Neuronal stem cell (in vitro differentiated cells): Measurements from ENCODE around the gene LYPD3.
A peak's percentile ranks its signal among the peaks of the same experiment; 100 is the strongest.

Experiments used
- DNase-seq: peaks from one replicate; pipeline ENCODE4 v3.0.0-alpha.2; 2013; ENCODE audit warnings: low spot score
- H2AFZ ChIP-seq: one replicate; pipeline ENCODE4 v1.6.1; 2013; ENCODE audit warnings: mild to moderate bottlenecking, low read length, inconsistent platforms
- H2AK5ac ChIP-seq: 2 replicates; pipeline ENCODE4 v1.6.1; 2013; ENCODE audit warnings: low read depth, mild to moderate bottlenecking, inconsistent platforms, low read length, moderate library complexity, mixed read lengths
- H2BK120ac ChIP-seq: 2 replicates; pipeline ENCODE4 v1.6.1; 2013; ENCODE audit warnings: low read depth, mild to moderate bottlenecking, inconsistent platforms, low read length, moderate library complexity, mixed read lengths
- H2BK12ac ChIP-seq: one replicate; pipeline ENCODE4 v1.6.1; 2013; ENCODE audit warnings: low read length, inconsistent platforms
- H2BK15ac ChIP-seq: 2 replicates; pipeline ENCODE4 v1.6.1; 2013; ENCODE audit warnings: mild to moderate bottlenecking, low read length, inconsistent platforms, mixed read lengths
- H2BK5ac ChIP-seq: one replicate; pipeline ENCODE4 v1.6.1; 2013; ENCODE audit warnings: inconsistent platforms, mild to moderate bottlenecking, low read length, moderate library complexity
- H3K14ac ChIP-seq: one replicate; pipeline ENCODE4 v1.6.1; 2013; ENCODE audit warnings: low read length, inconsistent platforms
- H3K18ac ChIP-seq: 2 replicates; pipeline ENCODE4 v1.6.1; 2013; ENCODE audit warnings: low read length, inconsistent platforms
- H3K23ac ChIP-seq: 2 replicates; pipeline ENCODE4 v1.6.1; 2013; ENCODE audit warnings: low read depth, mild to moderate bottlenecking, mixed read lengths, low read length, inconsistent platforms; ENCODE audit not compliant: poor library complexity
- H3K27ac ChIP-seq: replicated peaks from 3 replicates; pipeline ENCODE4 v1.5.1; 2013; ENCODE audit warnings: low read length, inconsistent platforms
- H3K27me3 ChIP-seq, 3 experiments: 2 replicates each; pipeline ENCODE4 v1.6.1; 2013; ENCODE audit warnings: low read length in 3 of 3, mild to moderate bottlenecking in 2 of 3, inconsistent platforms in 1 of 3, low read depth in 1 of 3, mixed read lengths in 1 of 3, moderate library complexity in 1 of 3; ENCODE audit not compliant: control insufficient read depth in 3 of 3, insufficient read depth in 3 of 3
- H3K36me3 ChIP-seq, 2 donors: replicated peaks in 1 of 2; 2 replicates each; pipeline ENCODE4 v1.6.1; 2013; ENCODE audit warnings: low read length in 2 of 2; ENCODE audit not compliant: control insufficient read depth in 2 of 2, insufficient read depth in 2 of 2
- H3K4ac ChIP-seq: 2 replicates; pipeline ENCODE4 v1.6.1; 2013; ENCODE audit warnings: inconsistent platforms, mild to moderate bottlenecking, low read length, moderate library complexity
- H3K4me1 ChIP-seq, 2 donors: 1 replicate in 1 of 2; 2 replicates in 1 of 2; pipeline ENCODE4 v1.6.1; 2013; ENCODE audit warnings: low read length in 2 of 2, low read depth in 1 of 2; ENCODE audit not compliant: control insufficient read depth in 2 of 2, insufficient read depth in 1 of 2
- H3K4me2 ChIP-seq: one replicate; pipeline ENCODE4 v1.6.1; 2013; ENCODE audit warnings: mild to moderate bottlenecking, low read length, inconsistent platforms; ENCODE audit not compliant: insufficient read depth, poor library complexity, severe bottlenecking
- H3K4me3 ChIP-seq, 2 donors: 2 replicates each; pipeline ENCODE4 v1.5.1; 2013; ENCODE audit warnings: low read length in 2 of 2, mild to moderate bottlenecking in 2 of 2, inconsistent platforms in 1 of 2, moderate library complexity in 1 of 2
- H3K79me1 ChIP-seq: one replicate; pipeline ENCODE4 v1.6.1; 2013; ENCODE audit warnings: low read depth, mild to moderate bottlenecking, inconsistent platforms, low read length, moderate library complexity
- H3K9ac ChIP-seq: one replicate; pipeline ENCODE4 v1.6.1; 2013; ENCODE audit warnings: mild to moderate bottlenecking, low read depth, low read length, inconsistent platforms; ENCODE audit not compliant: poor library complexity
- H3K9me3 ChIP-seq, 2 donors: replicated peaks in 1 of 2; 2 replicates each; pipeline versions ENCODE3 to v1.6.1; 2013; ENCODE audit warnings: low read length in 2 of 2, mild to moderate bottlenecking in 2 of 2, inconsistent platforms in 1 of 2, low read depth in 1 of 2, mixed read lengths in 1 of 2, moderate library complexity in 1 of 2; ENCODE audit not compliant: control insufficient read depth in 2 of 2, insufficient read depth in 1 of 2
- H4K8ac ChIP-seq: one replicate; pipeline ENCODE4 v1.6.1; 2013; ENCODE audit warnings: low read depth, mild to moderate bottlenecking, inconsistent platforms, low read length, moderate library complexity
- H4K91ac ChIP-seq: one replicate; pipeline ENCODE4 v1.6.1; 2013; ENCODE audit warnings: low read length, low read depth, mild to moderate bottlenecking, inconsistent platforms; ENCODE audit not compliant: poor library complexity
- WGBS, 2 donors: extraction: QIAGEN DNeasy Blood & Tissue Kit; methylation state at CpG; one replicate each; pipeline ENCODE4 v1.1.7; 2013; ENCODE audit warnings: missing lambda C conversion rate in 2 of 2, mixed read lengths in 1 of 2; ENCODE audit not compliant: insufficient read length in 2 of 2, insufficient replicate concordance in 1 of 2; ENCODE audit errors: extremely low coverage in 2 of 2; 5-methylcytosine and 5-hydroxymethylcytosine counted together

LYPD3 gene

DNA sequence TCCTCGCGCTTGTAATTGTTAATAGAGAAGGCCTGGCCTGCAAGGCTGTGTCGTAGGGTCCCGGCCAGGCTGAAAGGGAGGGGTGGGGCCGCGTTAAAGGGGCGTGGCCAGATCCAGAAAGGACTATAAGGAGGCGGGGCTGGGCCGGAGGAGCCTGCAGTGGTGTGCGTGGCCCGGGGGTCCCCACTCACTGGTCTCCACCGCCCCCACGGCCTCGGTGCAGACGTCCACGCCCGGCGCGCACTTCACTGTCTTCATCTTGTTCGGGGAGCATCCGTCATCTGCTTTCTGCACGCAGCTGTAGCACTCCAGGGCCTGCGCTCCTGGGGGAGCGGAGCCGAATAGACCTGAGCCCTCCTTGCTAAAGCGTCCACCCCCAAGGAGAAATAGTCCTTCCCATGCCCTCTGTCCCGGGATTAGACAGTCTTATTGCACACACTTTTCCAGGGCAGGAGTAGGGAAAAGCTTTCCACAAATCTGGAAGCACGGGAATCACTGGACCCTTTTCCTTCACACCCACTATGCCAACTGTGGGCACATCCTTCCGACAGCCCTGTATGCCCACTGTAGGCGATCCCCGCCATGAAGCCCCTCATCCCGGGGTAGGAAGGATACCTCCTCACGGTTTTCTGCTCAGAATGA lies 1.2 kb downstream of the LYPD3 start:
- H3K4ac ChIP-seq = no peak overlapping the region
- no peak overlapping the region for H3K14ac ChIP-seq
- peaks cover 4 to 13% of the 10 kb centered on the region in 2 donors for H3K4me1 ChIP-seq
- no peaks in the 10 kb centered on the region for H3K79me1 ChIP-seq
- H3K4me2 ChIP-seq = peak overlapping the region; percentile 76
- H2BK120ac ChIP-seq = no peak overlapping the region
- no peak overlapping the region for H2BK5ac ChIP-seq
- WGBS, 2 donors = no CpG with 5 or more reads among the region's 33 CpGs
- H3K9ac ChIP-seq = peak overlapping the region; percentile 60
- no peak overlapping the region for H2BK12ac ChIP-seq
- H3K9me3 ChIP-seq = peaks cover 0 to 2% of the 10 kb centered on the region in 2 donors
- peak overlapping the region; percentile 14 for H3K27ac ChIP-seq
- no peak overlapping the region for H4K91ac ChIP-seq
- H3K36me3 ChIP-seq = no peaks in the 10 kb centered on the region
- H3K27me3 ChIP-seq = peaks cover 6 to 49% (median 28%) of the 10 kb centered on the region in 3 experiments
- H3K4me3 ChIP-seq = peak overlapping the region; percentile 74 to 88
- H4K8ac ChIP-seq = no peak overlapping the region
- peak overlapping the region; percentile 48 for H3K23ac ChIP-seq
- H2BK15ac ChIP-seq = no peak overlapping the region
- no peak for DNase-seq
- H3K18ac ChIP-seq = peak overlapping the region; percentile 61
- no peak overlapping the region for H2AK5ac ChIP-seq
- peak overlapping the region; percentile 98 for H2AFZ ChIP-seq

DNA sequence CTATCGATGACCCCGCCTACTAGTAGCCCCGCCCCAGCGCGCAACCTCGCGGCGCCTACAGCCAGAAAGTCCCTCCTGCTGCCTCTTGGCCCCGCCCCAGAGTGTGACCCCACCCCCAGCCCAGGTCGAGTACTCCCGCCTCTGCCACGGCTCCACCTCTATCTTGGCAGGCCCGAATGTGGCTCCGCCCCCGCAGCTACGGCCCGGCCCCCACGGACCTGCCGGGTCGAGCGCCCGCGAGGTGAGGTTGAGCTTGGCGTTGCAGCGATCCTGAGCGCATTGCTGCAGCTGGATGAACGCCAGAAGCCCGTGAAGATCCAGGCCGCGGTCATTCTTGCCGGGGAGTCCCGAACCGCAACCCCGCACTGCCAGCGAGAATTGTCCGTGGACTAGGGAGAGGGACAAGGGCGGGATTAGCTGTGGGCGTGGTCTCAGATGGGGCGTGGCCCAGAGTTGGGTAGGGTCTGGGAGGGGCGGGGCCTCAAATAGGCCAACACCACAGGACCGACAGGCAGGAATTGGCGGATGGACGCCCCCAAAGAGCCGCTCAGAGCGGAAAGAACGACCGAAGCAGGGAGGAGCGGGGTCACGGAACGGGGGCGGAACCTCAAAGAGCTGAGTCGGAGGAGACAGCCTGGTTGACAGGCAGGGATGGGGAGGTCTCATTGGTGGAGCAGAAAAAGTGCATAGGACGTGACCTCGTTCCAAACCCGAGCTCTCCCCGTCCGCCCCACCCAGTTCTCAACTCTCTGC lies 1.9 kb downstream of the LYPD3 start:
- Histone ChIP-seq H2AFZ (peak overlapping the region; percentile 98), H3K23ac (peak overlapping the region; percentile 48)
- WGBS, 2 donors = no CpG with 5 or more reads among the region's 57 CpGs

GRCh38 chr19:43462785-43463380 lies 2.5 kb downstream of the LYPD3 start:
- Histone ChIP-seq H3K18ac (peak overlapping the region; percentile 68), H4K91ac (no peak overlapping the region), H2BK120ac (no peak overlapping the region), H3K9me3 (peaks cover 0 to 2% of the 10 kb centered on the region in 2 donors), H3K4me1 (peaks cover 4 to 13% of the 10 kb centered on the region in 2 donors), H3K9ac (peak overlapping the region; percentile 73), H2AK5ac (no peak overlapping the region), H3K36me3 (no peaks in the 10 kb centered on the region), H2BK12ac (no peak overlapping the region), H3K27me3 (peaks cover 6 to 43% (median 28%) of the 10 kb centered on the region in 3 experiments), H2BK5ac (peak overlapping the region; percentile 49), H3K4me3 (peak overlapping the region; percentile 73 to 74), H3K14ac (peak overlapping the region; percentile 91), H3K27ac (no peak overlapping the region), H3K4ac (no peak overlapping the region), H4K8ac (no peak overlapping the region), H2AFZ (peak overlapping the region; percentile 98), H3K23ac (peak overlapping the region; percentile 76), H2BK15ac (peak overlapping the region; percentile 52), H3K4me2 (peak overlapping the region; percentile 76), H3K79me1 (no peaks in the 10 kb centered on the region)
- WGBS, 2 donors = no CpG with 5 or more reads among the region's 33 CpGs
- DNase-seq = no peak

More for the DNA sequence above, 1.9 kb downstream of the LYPD3 start:
- Histone ChIP-seq H3K4me1 (peaks cover 4 to 13% of the 10 kb centered on the region in 2 donors), H3K4me3 (peak overlapping the region; percentile 74 to 88), H2BK120ac (no peak overlapping the region), H2BK12ac (no peak overlapping the region), H3K14ac (no peak overlapping the region), H4K8ac (no peak overlapping the region), H3K27ac (peak overlapping the region; percentile 41), H3K27me3 (peaks cover 6 to 48% (median 28%) of the 10 kb centered on the region in 3 experiments), H3K4ac (no peak overlapping the region), H3K9ac (peak overlapping the region; percentile 75), H4K91ac (no peak overlapping the region), H2BK5ac (peak overlapping the region; percentile 49), H3K4me2 (peak overlapping the region; percentile 76), H2BK15ac (no peak overlapping the region), H3K36me3 (no peaks in the 10 kb centered on the region), H3K79me1 (no peaks in the 10 kb centered on the region), H2AK5ac (no peak overlapping the region), H3K9me3 (peaks cover 0 to 2% of the 10 kb centered on the region in 2 donors), H3K18ac (peak overlapping the region; percentile 61)
- peak; percentile 96 for DNase-seq

- Histone ChIP-seq H4K91ac (no peak overlapping the region), H3K27me3 (peaks cover 6 to 41% (median 28%) of the 10 kb centered on the region in 3 experiments), H2BK120ac (no peak overlapping the region), H3K4me3 (no peak overlapping the region), H4K8ac (no peak overlapping the region), H3K27ac (no peak overlapping the region), H3K4me1 (peaks cover 4 to 12% of the 10 kb centered on the region in 2 donors), H3K79me1 (no peaks in the 10 kb centered on the region), H3K23ac (no peak overlapping the region), H2BK12ac (no peak overlapping the region), H2AK5ac (no peak overlapping the region), H2BK15ac (no peak overlapping the region), H3K4me2 (no peak overlapping the region), H3K18ac (no peak overlapping the region), H2BK5ac (no peak overlapping the region), H3K14ac (no peak overlapping the region), H2AFZ (no peak overlapping the region), H3K9me3 (peaks cover 0 to 2% of the 10 kb centered on the region in 2 donors), H3K4ac (no peak overlapping the region), H3K9ac (no peak overlapping the region), H3K36me3 (no peaks in the 10 kb centered on the region)
- no CpG with 5 or more reads among the region's 7 CpGs for WGBS, 2 donors
- no peak for DNase-seq
These were observed 3.0 kb downstream of the LYPD3 start for GRCh38 chr19:43462383-43462782.
